ENCODE data around the gene SLC6A11.

The SLC6A11 gene

DNA sequence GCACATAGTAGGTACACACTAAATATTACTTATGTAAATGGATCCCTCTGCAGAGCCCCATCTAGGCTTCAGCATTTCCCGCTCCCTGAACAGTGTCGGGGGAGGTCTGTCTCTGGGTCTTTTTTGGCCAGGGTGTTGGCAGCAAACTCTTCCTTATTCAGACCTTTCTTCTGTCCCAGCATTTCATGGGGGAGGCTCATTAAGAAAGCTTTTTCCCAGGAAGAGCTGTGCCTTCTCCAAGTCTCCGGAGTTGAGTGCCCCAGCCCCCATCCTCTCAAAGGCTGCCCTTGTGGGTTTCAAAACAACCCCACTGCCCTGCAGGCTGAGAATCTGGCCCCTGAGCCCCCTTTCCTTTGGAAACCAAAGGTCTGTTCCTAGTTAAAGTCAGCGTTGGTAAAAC lies 25.1 kb downstream of the SLC6A11 start:
- DNase-seq, result no peak
- ATAC-seq, result no peak

- ATAC-seq (no peak), DNase-seq (no peak)
These were observed 27.4 kb downstream of the SLC6A11 start for GRCh38 chr3:10843378-10843777.

- ATAC-seq (no peak), DNase-seq (no peak)
These were observed 29.2 kb downstream of the SLC6A11 start for GRCh38 chr3:10845001-10845761.

GRCh38 chr3:10845839-10846656 lies 30.0 kb downstream of the SLC6A11 start:
- ATAC-seq, result no peak
- DNase-seq, result peak; percentile 4

DNA sequence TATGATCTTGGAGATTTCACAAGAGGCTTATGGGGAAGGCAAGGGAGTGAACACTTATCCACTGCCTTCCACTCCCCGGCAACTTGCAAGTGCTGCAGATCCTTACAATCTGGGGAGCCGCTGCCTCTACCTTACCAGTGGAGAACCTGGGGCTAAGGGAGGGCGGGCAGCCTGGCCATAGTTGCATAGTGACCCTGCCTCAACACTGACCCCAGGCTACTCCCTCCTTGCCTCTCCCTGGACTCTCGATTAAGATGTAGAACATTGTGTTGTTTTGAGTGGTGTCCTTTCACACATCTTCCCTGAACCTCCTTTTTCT lies 30.6 kb downstream of the SLC6A11 start:
- ATAC-seq (no peak), DNase-seq (no peak)

DNA sequence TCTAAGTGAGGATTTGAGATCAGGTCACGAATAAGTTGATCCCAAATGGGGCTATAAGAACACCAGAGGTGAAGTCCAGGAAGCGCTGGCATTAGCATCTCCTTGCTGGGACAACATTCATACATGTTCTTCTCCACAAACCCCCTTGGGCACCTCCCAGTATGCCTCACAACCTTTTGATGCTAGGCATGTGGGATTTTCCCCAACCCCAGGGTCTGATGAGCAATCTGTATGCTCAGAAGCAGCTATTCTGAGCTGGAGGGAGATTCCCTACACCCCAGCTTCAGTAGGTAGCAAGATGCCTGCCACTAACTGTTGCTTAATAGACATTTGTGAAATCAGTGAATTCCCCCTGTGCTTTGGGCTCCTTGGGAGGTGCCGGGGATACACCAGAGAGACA lies 32.2 kb downstream of the SLC6A11 start:
- ATAC-seq, result peak; percentile 93
- peak; percentile 28 for DNase-seq

DNA sequence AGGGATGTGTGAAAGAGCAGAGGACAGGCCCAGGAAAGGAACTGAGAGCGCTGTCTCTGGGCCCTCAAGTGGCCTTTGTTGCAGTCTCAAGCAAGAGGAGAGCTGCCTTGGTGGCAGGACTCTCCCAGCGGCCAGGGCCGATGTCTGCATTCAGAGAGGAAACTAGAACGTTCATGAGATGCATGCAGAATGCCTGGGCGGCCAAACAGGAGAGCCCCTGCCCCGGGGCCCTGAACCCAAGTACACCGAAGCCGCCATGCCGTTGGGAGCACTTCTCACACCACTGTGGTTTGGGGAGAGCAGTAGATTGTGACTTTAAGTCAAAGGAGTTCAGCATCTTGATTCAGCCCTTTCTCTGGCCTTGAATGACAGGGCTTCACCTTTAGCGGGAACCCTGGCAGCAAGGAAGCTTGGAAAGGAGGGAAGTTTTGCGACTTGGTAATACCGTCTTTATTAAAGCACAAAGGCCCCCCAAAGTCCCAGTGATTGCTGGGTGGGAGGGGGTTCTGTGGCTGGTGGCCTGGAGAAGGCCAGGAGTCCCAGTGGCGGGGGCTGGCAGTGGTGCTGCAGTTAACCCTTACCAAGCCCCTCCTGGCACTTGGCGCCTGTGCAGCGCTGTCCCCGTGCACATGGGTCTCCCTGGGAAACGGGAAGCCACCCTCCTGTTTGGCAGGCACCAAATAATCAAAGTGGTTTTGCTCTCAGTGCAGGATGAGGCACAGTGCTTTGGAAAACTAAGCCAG lies 36.2 kb downstream of the SLC6A11 start:
- DNase-seq (no peak), ATAC-seq (no peak)

- ATAC-seq (no peak), DNase-seq (no peak)
These were observed 39.2 kb downstream of the SLC6A11 start for GRCh38 chr3:10855083-10855870.

DNA sequence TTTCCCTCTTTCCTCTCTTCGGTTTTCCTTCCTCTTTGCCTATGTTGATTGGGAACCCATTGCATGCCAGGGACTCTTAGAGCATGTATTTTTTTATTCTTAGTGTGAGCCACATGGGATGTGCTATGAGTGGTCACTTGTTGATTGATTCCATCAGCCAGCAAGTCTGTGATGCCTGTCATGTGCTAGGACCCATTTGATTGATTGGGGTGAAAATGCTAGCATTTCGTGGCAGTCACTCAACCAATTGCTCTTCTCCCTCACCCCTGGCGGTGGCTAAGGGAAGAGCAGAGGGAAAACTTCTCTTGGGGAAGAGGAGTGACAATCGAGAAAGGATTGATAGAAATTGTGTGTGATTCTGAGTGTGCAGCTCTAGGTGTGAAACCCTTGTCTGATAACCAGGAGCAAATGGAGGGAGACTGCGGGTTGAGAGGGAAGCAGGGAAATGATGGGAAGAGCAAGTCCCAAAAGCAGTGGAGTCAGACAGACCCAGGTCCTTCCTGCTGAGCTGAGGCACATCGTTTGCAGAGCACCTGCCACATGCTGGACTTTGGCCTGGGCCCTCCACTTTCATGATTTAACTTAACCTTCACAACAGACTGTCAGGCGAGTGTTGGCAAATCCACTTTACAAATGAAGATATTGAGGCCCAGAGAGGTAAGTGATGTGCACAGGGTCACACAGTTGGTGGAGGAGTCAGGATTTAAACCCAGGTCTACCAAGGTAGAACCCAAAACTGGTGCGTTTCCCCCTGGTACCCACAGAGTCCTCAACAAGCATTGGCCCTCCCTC lies 40.0 kb downstream of the SLC6A11 start:
- ATAC-seq (no peak), DNase-seq (no peak)

GRCh38 chr3:10857235-10857634 lies 41.2 kb downstream of the SLC6A11 start:
- DNase-seq (no peak), ATAC-seq (no peak)

- DNase-seq, result no peak
- no peak for ATAC-seq
These were observed 42.1 kb downstream of the SLC6A11 start for GRCh38 chr3:10858091-10858490.

GRCh38 chr3:10867384-10867783 lies 51.4 kb downstream of the SLC6A11 start:
- DNase-seq (no peak), ATAC-seq (no peak)

DNA sequence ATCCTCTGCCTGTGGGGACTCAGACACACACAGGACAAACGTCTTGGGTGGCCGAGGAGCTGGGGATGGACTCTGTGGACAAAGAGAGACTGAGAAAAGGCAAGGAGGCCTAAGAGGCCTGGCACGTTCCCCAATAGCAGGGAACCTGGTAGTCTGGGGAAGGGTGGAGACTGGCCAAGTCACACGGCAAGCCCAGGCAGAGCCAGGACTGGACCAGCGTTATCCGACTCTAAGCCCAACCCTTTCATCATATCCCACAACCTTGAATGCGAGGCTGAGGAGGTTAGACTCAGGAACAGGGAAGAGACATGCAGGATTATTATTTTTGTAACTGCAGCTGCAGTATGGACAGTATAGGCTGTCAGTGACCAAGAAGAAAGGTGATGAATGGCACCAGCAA lies 53.4 kb downstream of the SLC6A11 start:
- no peak for ATAC-seq
- DNase-seq, result no peak

- ATAC-seq, result no peak
- DNase-seq, result no peak
These were observed 54.3 kb downstream of the SLC6A11 start for GRCh38 chr3:10870296-10870695.

DNA sequence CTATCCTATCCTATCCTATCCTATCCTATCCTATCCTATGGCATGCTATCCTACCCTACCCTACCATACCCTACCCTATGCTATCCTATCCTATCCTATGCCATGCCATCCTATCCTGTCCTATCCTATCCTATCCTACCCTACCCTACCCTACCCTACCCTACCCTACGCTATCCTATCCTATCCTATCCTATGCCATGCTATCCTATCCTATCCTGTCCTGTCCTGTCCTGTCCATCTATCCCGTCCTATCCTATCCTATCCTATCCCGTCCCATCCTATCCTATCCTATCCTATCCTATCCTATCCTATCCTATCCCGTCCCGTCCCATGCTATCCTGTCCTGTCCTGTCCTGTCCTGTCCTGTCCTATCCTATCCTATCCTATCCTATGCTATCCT lies 57.4 kb downstream of the SLC6A11 start:
- ATAC-seq (no peak), DNase-seq (no peak)

- ATAC-seq (no peak), DNase-seq (no peak)
These were observed 59.9 kb downstream of the SLC6A11 start for GRCh38 chr3:10875914-10876313.

- DNase-seq (no peak), ATAC-seq (no peak)
These were observed 60.6 kb downstream of the SLC6A11 start for GRCh38 chr3:10876661-10877060.

- no peak for ATAC-seq
These were observed 66.8 kb downstream of the SLC6A11 start for GRCh38 chr3:10882851-10883250.

GRCh38 chr3:10883478-10884234 lies 67.6 kb downstream of the SLC6A11 start:
- ATAC-seq (no peak), DNase-seq (peak; percentile 13)

More at GRCh38 chr3:10882851-10883250, 66.8 kb downstream of the SLC6A11 start:
- no peak for DNase-seq

DNA sequence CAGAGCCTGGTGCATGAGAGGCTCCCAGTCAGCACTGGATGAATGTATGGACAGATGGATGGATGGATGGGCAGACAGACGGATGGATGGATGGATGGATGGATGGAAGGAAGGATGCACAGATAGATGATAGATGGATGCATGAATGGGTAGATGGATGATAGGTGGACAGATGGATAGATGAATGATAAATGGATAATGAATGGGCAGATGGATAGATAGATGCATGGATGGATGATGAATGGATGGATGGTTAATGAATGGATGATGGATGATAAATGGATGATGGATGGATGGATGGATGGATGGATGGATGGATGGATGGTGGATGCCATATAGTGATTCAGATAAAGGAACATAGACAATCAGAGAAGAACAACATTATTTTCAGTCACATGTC lies 71.0 kb downstream of the SLC6A11 start:
- DNase-seq, result no peak

More for the DNA sequence above, 71.0 kb downstream of the SLC6A11 start:
- no peak for ATAC-seq

Data from stimulated activated naive CD8-positive, alpha-beta T cell treated with anti-CD3 and anti-CD28 coated beads, Interleukin-15, Interleukin-2, amounts not matched to agents 100 U/mL and 50 U/mL, for 24 hours (primary cell).